ENCODE results near the gene ATP5PB.

Gene ATP5PB

GRCh38 chr1:111480674-111481073, 31.4 kb downstream of the ATP5PB start:
- ChIA-PET CTCF (interaction anchor here (0.7 to 11.3 kb wide), 20 partner anchors 9 to 289 kb away, joined by 3 to 151 read pairs (median 4); partner anchors contain the start of genes ADORA3, DDX20 and TMIGD3), POLR2A (no interaction called here)
- Histone ChIP-seq H3K27me3 (replicated peaks in 2 of 5; ENCODE audit: control insufficient read depth in 4 of 5, insufficient read depth in 5 of 5, low read length in 4 of 5) (no peaks in the 10 kb centered on the region), H3K27ac (ENCODE audit: insufficient read depth in 1 of 2, low read depth in 1 of 2, low read length in 2 of 2, poor library complexity in 1 of 2, severe bottlenecking in 2 of 2) (no peak overlapping the region), H3K4me1 (ENCODE audit: control extremely low read depth in 1 of 4, control insufficient read depth in 4 of 4, insufficient read depth in 4 of 4, low read length in 3 of 4) (peaks cover 25 to 45% (median 35%) of the 10 kb centered on the region in 4 experiments), H3K9me3 (ENCODE audit: control extremely low read depth in 1 of 5, control insufficient read depth in 4 of 5, insufficient read depth in 2 of 5, low read depth in 1 of 5, low read length in 4 of 5) (no peaks in the 10 kb centered on the region), H3K36me3 (ENCODE audit: control insufficient read depth in 4 of 4, insufficient read depth in 4 of 4, low read length in 3 of 4) (peaks cover 0 to 7% (median 4%) of the 10 kb centered on the region in 4 experiments), H3K4me3 (ENCODE audit: control insufficient read depth in 1 of 7, extremely low read depth in 1 of 7, insufficient read depth in 4 of 7, low read depth in 2 of 7, low read length in 6 of 7) (no peak overlapping the region)
- WGBS (ENCODE audit: insufficient coverage) = no CpG with 5 or more reads among the region's 1 CpG
- peak in 1 of 3 donors; percentile 23 for DNase-seq

- WGBS (ENCODE audit: insufficient coverage) = 20% methylated on average over 4 of the region's 8 CpGs
- Histone ChIP-seq H3K4me3 (ENCODE audit: control insufficient read depth in 1 of 7, extremely low read depth in 1 of 7, insufficient read depth in 4 of 7, low read depth in 2 of 7, low read length in 6 of 7) (no peak overlapping the region), H3K27me3 (replicated peaks in 2 of 5; ENCODE audit: control insufficient read depth in 4 of 5, insufficient read depth in 5 of 5, low read length in 4 of 5) (no peaks in the 10 kb centered on the region), H3K4me1 (ENCODE audit: control extremely low read depth in 1 of 4, control insufficient read depth in 4 of 4, insufficient read depth in 4 of 4, low read length in 3 of 4) (peaks cover 17 to 36% (median 26%) of the 10 kb centered on the region in 4 experiments), H3K36me3 (ENCODE audit: control insufficient read depth in 4 of 4, insufficient read depth in 4 of 4, low read length in 3 of 4) (peaks cover 0 to 7% (median 4%) of the 10 kb centered on the region in 4 experiments), H3K9me3 (ENCODE audit: control extremely low read depth in 1 of 5, control insufficient read depth in 4 of 5, insufficient read depth in 2 of 5, low read depth in 1 of 5, low read length in 4 of 5) (no peaks in the 10 kb centered on the region), H3K27ac (ENCODE audit: insufficient read depth in 1 of 2, low read depth in 1 of 2, low read length in 2 of 2, poor library complexity in 1 of 2, severe bottlenecking in 2 of 2) (no peak overlapping the region)
- ChIA-PET POLR2A (interaction anchor here (0.8 to 1.3 kb wide), 2 partner anchors 16 to 26 kb away, joined by 4 to 7 read pairs; no protein-coding TSS in a partner anchor), CTCF (interaction anchor here (0.6 to 11.3 kb wide), 37 partner anchors 9 to 288 kb away, joined by 3 to 151 read pairs (median 4); partner anchors contain the start of genes ADORA3, DDX20, INKA2 and TMIGD3)
- DNase-seq = peak; percentile 78 to 79 (median 79)
Observed at GRCh38 chr1:111481387-111482221, 32.3 kb downstream of the ATP5PB start.

DNA sequence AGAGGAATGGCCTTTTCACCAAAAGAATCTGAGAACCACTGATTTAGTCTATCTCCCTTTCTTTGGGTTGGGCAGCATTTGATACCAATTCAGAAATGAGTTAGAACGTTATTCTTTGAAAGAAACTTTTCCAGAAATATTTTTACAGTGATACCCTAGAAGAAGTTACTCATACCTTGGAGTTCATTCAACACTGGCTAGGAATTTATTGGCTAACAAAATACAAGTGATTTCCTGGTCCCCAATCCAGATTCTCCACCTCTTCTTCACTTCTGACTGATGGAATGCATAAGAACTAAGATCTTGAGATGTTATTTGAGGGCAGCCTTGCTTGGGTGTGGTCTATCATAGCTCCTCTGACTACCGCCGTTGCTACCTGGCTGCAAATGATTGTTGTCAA, 33.9 kb downstream of the ATP5PB start:
- CTCF ChIA-PET = interaction anchor here (0.8 to 11.3 kb wide), 12 partner anchors 7 to 284 kb away, joined by 3 to 151 read pairs (median 8); partner anchors contain the start of genes ADORA3 and TMIGD3
- H3K27ac ChIP-seq (ENCODE audit: insufficient read depth in 1 of 2, low read depth in 1 of 2, low read length in 2 of 2, poor library complexity in 1 of 2, severe bottlenecking in 2 of 2) = no peak overlapping the region
- peaks cover 0 to 3% (median 1%) of the 10 kb centered on the region in 4 experiments for H3K36me3 ChIP-seq (ENCODE audit: control insufficient read depth in 4 of 4, insufficient read depth in 4 of 4, low read length in 3 of 4)
- no peak for DNase-seq
- no peaks in the 10 kb centered on the region for H3K27me3 ChIP-seq (replicated peaks in 2 of 5; ENCODE audit: control insufficient read depth in 4 of 5, insufficient read depth in 5 of 5, low read length in 4 of 5)
- no peak overlapping the region for H3K4me3 ChIP-seq (ENCODE audit: control insufficient read depth in 1 of 7, extremely low read depth in 1 of 7, insufficient read depth in 4 of 7, low read depth in 2 of 7, low read length in 6 of 7)
- WGBS (ENCODE audit: insufficient coverage) = no CpG with 5 or more reads among the region's 3 CpGs
- POLR2A ChIA-PET = no interaction called here
- no peaks in the 10 kb centered on the region for H3K9me3 ChIP-seq (ENCODE audit: control extremely low read depth in 1 of 5, control insufficient read depth in 4 of 5, insufficient read depth in 2 of 5, low read depth in 1 of 5, low read length in 4 of 5)
- peaks cover 2 to 21% (median 10%) of the 10 kb centered on the region in 4 experiments for H3K4me1 ChIP-seq (ENCODE audit: control extremely low read depth in 1 of 4, control insufficient read depth in 4 of 4, insufficient read depth in 4 of 4, low read length in 3 of 4)

- Histone ChIP-seq H3K4me3 (ENCODE audit: control insufficient read depth in 1 of 7, extremely low read depth in 1 of 7, insufficient read depth in 4 of 7, low read depth in 2 of 7, low read length in 6 of 7) (no peak overlapping the region), H3K36me3 (ENCODE audit: control insufficient read depth in 4 of 4, insufficient read depth in 4 of 4, low read length in 3 of 4) (no peaks in the 10 kb centered on the region), H3K9me3 (ENCODE audit: control extremely low read depth in 1 of 5, control insufficient read depth in 4 of 5, insufficient read depth in 2 of 5, low read depth in 1 of 5, low read length in 4 of 5) (no peaks in the 10 kb centered on the region), H3K4me1 (ENCODE audit: control extremely low read depth in 1 of 4, control insufficient read depth in 4 of 4, insufficient read depth in 4 of 4, low read length in 3 of 4) (peaks cover 3 to 27% (median 10%) of the 10 kb centered on the region in 4 experiments), H3K27ac (ENCODE audit: insufficient read depth in 1 of 2, low read depth in 1 of 2, low read length in 2 of 2, poor library complexity in 1 of 2, severe bottlenecking in 2 of 2) (no peak overlapping the region), H3K27me3 (replicated peaks in 2 of 5; ENCODE audit: control insufficient read depth in 4 of 5, insufficient read depth in 5 of 5, low read length in 4 of 5) (no peaks in the 10 kb centered on the region)
- DNase-seq = no peak
- 33% methylated on average over 1 of the region's 2 CpGs for WGBS (ENCODE audit: insufficient coverage)
- ChIA-PET CTCF (interaction anchor here (0.8 to 11.3 kb wide), 5 partner anchors 12 to 273 kb away, joined by 3 to 151 read pairs (median 15); partner anchors contain the start of genes ADORA3 and TMIGD3), POLR2A (no interaction called here)
Observed at GRCh38 chr1:111483876-111484275, 34.6 kb downstream of the ATP5PB start.

DNA sequence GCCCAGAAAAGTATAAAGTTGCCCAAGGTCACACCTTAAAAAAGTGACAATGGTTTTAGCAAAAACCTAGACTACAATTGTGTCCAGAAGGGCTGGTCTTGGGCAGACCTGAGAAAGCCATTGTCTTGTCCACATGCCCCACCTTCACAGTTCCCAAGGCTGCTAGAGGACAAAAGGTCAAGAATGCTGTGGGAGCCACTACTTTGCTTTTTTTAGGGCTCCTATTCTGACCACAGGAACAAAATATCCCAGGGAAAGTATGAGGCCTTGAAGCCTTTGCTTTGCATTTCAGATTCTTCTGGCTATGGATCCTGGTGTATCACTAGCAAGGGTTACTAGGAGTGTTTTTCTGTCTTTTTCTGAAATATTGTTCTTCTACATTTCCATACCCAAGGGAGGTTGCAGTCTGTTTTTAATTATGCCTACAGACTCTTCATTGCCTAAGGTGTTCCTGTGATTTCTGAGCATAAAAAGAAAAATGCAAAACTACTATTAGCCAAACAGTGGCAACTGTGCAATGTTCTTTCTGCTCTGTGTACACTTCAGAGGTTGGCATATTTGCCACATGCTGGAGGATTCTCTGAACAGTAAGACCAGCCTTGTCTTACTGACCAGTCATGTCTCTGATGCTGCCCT, 35.2 kb downstream of the ATP5PB start:
- H3K36me3 ChIP-seq (ENCODE audit: control insufficient read depth in 4 of 4, insufficient read depth in 4 of 4, low read length in 3 of 4) = no peaks in the 10 kb centered on the region
- peaks cover 5 to 34% (median 14%) of the 10 kb centered on the region in 4 experiments for H3K4me1 ChIP-seq (ENCODE audit: control extremely low read depth in 1 of 4, control insufficient read depth in 4 of 4, insufficient read depth in 4 of 4, low read length in 3 of 4)
- no peak overlapping the region for H3K4me3 ChIP-seq (ENCODE audit: control insufficient read depth in 1 of 7, extremely low read depth in 1 of 7, insufficient read depth in 4 of 7, low read depth in 2 of 7, low read length in 6 of 7)
- DNase-seq = no peak
- ChIA-PET POLR2A (no interaction called here), CTCF (interaction anchor here (0.6 to 8.2 kb wide), 11 partner anchors 8 to 273 kb away, joined by 3 to 79 read pairs (median 4); partner anchors contain the start of genes ADORA3 and TMIGD3)
- no peak overlapping the region for H3K27ac ChIP-seq (ENCODE audit: insufficient read depth in 1 of 2, low read depth in 1 of 2, low read length in 2 of 2, poor library complexity in 1 of 2, severe bottlenecking in 2 of 2)
- H3K27me3 ChIP-seq (replicated peaks in 2 of 5; ENCODE audit: control insufficient read depth in 4 of 5, insufficient read depth in 5 of 5, low read length in 4 of 5) = no peaks in the 10 kb centered on the region
- H3K9me3 ChIP-seq (ENCODE audit: control extremely low read depth in 1 of 5, control insufficient read depth in 4 of 5, insufficient read depth in 2 of 5, low read depth in 1 of 5, low read length in 4 of 5) = no peaks in the 10 kb centered on the region

- POLR2A ChIA-PET = no interaction called here
- Histone ChIP-seq H3K9me3 (ENCODE audit: control extremely low read depth in 1 of 5, control insufficient read depth in 4 of 5, insufficient read depth in 2 of 5, low read depth in 1 of 5, low read length in 4 of 5) (no peaks in the 10 kb centered on the region), H3K4me3 (ENCODE audit: control insufficient read depth in 1 of 7, extremely low read depth in 1 of 7, insufficient read depth in 4 of 7, low read depth in 2 of 7, low read length in 6 of 7) (no peak overlapping the region), H3K27ac (ENCODE audit: insufficient read depth in 1 of 2, low read depth in 1 of 2, low read length in 2 of 2, poor library complexity in 1 of 2, severe bottlenecking in 2 of 2) (no peak overlapping the region), H3K27me3 (replicated peaks in 2 of 5; ENCODE audit: control insufficient read depth in 4 of 5, insufficient read depth in 5 of 5, low read length in 4 of 5) (no peaks in the 10 kb centered on the region), H3K36me3 (ENCODE audit: control insufficient read depth in 4 of 4, insufficient read depth in 4 of 4, low read length in 3 of 4) (no peaks in the 10 kb centered on the region), H3K4me1 (ENCODE audit: control extremely low read depth in 1 of 4, control insufficient read depth in 4 of 4, insufficient read depth in 4 of 4, low read length in 3 of 4) (peaks cover 4 to 32% (median 11%) of the 10 kb centered on the region in 4 experiments)
- CTCF ChIA-PET = interaction anchor here (0.6 to 2.6 kb wide), 7 partner anchors 9 to 266 kb away, joined by 3 to 15 read pairs (median 6); partner anchors contain the start of genes ADORA3 and TMIGD3
- no peak for DNase-seq
- WGBS (ENCODE audit: insufficient coverage) = 100% methylated on average over 5 of the region's 7 CpGs
Observed at GRCh38 chr1:111486431-111486830, 37.2 kb downstream of the ATP5PB start.
